ENCODE measurements around the gene PROS1. TPM values are rescaled to one million over a fixed set of nuclear protein-coding genes. Genes with fewer than 3 reads are reported as not detected.

PROS1 gene
- total and polyA plus RNA-seq, 10 of the 15 experiments (the other 5 are each of a cell fraction or from before 2014, with no cell fraction given): 0.10 TPM; not detected in 9

DNA sequence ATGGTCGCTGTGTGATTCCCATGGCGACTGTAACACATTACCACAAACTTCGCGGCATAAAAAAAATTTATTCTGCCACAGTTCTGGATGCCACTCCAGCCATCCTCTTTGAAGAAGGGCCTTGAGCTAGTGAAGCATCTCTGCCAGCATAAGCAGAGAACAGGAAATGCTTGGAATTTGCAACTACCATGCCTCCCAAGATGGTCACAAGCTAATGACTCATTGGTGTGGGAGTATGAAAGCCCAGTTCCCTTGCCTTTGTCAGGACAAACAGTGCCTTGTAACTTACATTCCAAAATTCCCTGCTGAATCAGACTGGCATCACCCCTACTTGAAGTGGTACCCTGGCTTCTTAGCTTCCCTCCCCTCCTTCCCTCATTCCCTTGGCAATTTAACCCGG, 129.7 kb downstream of the PROS1 start:
- BruUV-seq (replicated peaks): no TSS peak
- SMC1A ChIA-PET (ENCODE audit: uncharacterized antibody, unreplicated experiment): no interaction called here
- FAIRE-seq (no peak), DNase-seq (ENCODE audit: low read depth, low spot score) (no peak), ATAC-seq (no peak)
- Histone ChIP-seq H3K27me3 (replicated peaks in 1 of 2; ENCODE audit: control insufficient read depth in 2 of 2, insufficient read depth in 2 of 2, low read length in 1 of 2) (no peaks in the 10 kb centered on the region), H3K4me1 (ENCODE audit: control insufficient read depth, insufficient read depth, low read length) (no peaks in the 10 kb centered on the region), H3K4me3 (no peak overlapping the region), H3K36me3 (ENCODE audit: control insufficient read depth in 2 of 2, insufficient read depth in 2 of 2, low read length in 1 of 2) (no peaks in the 10 kb centered on the region), H3K9me3 (replicated peaks; ENCODE audit: control insufficient read depth, insufficient read depth, low read length) (no peaks in the 10 kb centered on the region), H2AFZ (ENCODE audit: control insufficient read depth, low read depth, low read length) (no peak overlapping the region), H3K27ac (ENCODE audit: control insufficient read depth, insufficient read depth) (no peak overlapping the region), H3K4me2 (ENCODE audit: control insufficient read depth, insufficient read depth) (no peak overlapping the region), H3K9ac (ENCODE audit: control insufficient read depth, insufficient read depth, low read length) (no peak overlapping the region), H3K79me2 (ENCODE audit: control insufficient read depth, insufficient read depth, low read length) (no peaks in the 10 kb centered on the region), H4K20me1 (ENCODE audit: control insufficient read depth, insufficient read depth) (no peaks in the 10 kb centered on the region)
- 87% methylated on average over 5 of the region's 5 CpGs for WGBS (ENCODE audit: insufficient coverage, insufficient replicate concordance, low lambda C conversion rate, missing lambda C conversion rate)
- intact Hi-C loops (cut with micrococcal nuclease; ENCODE audit: unreplicated experiment): no loop called here
- POLR2A ChIA-PET: no interaction called here
- RAD21 ChIA-PET (ENCODE audit: unreplicated experiment): interaction anchor here (0.7 kb wide), 1 partner anchor 31 kb away, joined by 3 read pairs; no protein-coding TSS in a partner anchor
- no peak for TF ChIP-seq LARP7 (IDR thresholded peaks at IDR 0.05)
- no peak for TF ChIP-seq EGR1 (IDR thresholded peaks at IDR 0.05; ENCODE audit: borderline replicate concordance in 1 of 2, low read depth in 2 of 2, low read length in 2 of 2)
- TF ChIP-seq TCF12 (IDR thresholded peaks at IDR 0.05; ENCODE audit: low read depth, low read length): no peak
- TF ChIP-seq STAT3 (IDR thresholded peaks at IDR 0.05; ENCODE audit: low read depth, low read length): no peak
- TF ChIP-seq, protein P1, sequence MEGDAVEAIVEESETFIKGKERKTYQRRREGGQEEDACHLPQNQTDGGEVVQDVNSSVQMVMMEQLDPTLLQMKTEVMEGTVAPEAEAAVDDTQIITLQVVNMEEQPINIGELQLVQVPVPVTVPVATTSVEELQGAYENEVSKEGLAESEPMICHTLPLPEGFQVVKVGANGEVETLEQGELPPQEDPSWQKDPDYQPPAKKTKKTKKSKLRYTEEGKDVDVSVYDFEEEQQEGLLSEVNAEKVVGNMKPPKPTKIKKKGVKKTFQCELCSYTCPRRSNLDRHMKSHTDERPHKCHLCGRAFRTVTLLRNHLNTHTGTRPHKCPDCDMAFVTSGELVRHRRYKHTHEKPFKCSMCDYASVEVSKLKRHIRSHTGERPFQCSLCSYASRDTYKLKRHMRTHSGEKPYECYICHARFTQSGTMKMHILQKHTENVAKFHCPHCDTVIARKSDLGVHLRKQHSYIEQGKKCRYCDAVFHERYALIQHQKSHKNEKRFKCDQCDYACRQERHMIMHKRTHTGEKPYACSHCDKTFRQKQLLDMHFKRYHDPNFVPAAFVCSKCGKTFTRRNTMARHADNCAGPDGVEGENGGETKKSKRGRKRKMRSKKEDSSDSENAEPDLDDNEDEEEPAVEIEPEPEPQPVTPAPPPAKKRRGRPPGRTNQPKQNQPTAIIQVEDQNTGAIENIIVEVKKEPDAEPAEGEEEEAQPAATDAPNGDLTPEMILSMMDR (IDR thresholded peaks at IDR 0.05 in 2 of 3, conservative IDR thresholded peaks at IDR 0.05 in 1 of 3; ENCODE audit: control insufficient read depth in 2 of 3, extremely low read depth in 1 of 3, insufficient read depth in 1 of 3, low read depth in 3 of 3, low read length in 3 of 3): no peak
- TF ChIP-seq NR2C2 (IDR thresholded peaks at IDR 0.05; ENCODE audit: borderline replicate concordance, control insufficient read depth, insufficient read length, low read depth): no peak
- no peak for TF ChIP-seq GATAD2B (conservative IDR thresholded peaks at IDR 0.05; ENCODE audit: low read depth)
- no peak for TF ChIP-seq NBN (IDR thresholded peaks at IDR 0.05)
- no peak for TF ChIP-seq DPF2 (IDR thresholded peaks at IDR 0.05)
- no peak for TF ChIP-seq PML (IDR thresholded peaks at IDR 0.05; ENCODE audit: low read length)
- no peak for TF ChIP-seq SP1 (IDR thresholded peaks at IDR 0.05; ENCODE audit: low read depth, low read length)
- TF ChIP-seq, protein P2, sequence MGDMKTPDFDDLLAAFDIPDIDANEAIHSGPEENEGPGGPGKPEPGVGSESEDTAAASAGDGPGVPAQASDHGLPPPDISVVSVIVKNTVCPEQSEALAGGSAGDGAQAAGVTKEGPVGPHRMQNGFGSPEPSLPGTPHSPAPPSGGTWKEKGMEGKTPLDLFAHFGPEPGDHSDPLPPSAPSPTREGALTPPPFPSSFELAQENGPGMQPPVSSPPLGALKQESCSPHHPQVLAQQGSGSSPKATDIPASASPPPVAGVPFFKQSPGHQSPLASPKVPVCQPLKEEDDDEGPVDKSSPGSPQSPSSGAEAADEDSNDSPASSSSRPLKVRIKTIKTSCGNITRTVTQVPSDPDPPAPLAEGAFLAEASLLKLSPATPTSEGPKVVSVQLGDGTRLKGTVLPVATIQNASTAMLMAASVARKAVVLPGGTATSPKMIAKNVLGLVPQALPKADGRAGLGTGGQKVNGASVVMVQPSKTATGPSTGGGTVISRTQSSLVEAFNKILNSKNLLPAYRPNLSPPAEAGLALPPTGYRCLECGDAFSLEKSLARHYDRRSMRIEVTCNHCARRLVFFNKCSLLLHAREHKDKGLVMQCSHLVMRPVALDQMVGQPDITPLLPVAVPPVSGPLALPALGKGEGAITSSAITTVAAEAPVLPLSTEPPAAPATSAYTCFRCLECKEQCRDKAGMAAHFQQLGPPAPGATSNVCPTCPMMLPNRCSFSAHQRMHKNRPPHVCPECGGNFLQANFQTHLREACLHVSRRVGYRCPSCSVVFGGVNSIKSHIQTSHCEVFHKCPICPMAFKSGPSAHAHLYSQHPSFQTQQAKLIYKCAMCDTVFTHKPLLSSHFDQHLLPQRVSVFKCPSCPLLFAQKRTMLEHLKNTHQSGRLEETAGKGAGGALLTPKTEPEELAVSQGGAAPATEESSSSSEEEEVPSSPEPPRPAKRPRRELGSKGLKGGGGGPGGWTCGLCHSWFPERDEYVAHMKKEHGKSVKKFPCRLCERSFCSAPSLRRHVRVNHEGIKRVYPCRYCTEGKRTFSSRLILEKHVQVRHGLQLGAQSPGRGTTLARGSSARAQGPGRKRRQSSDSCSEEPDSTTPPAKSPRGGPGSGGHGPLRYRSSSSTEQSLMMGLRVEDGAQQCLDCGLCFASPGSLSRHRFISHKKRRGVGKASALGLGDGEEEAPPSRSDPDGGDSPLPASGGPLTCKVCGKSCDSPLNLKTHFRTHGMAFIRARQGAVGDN (IDR thresholded peaks at IDR 0.05): no peak
- no peak for TF ChIP-seq WRNIP1 (IDR thresholded peaks at IDR 0.05; ENCODE audit: borderline replicate concordance, low read depth, low read length)
- no peak for TF ChIP-seq PAX8 (IDR thresholded peaks at IDR 0.05)
- no peak for TF ChIP-seq BMI1 (IDR thresholded peaks at IDR 0.05; ENCODE audit: borderline replicate concordance)
- no peak for TF ChIP-seq SREBF1 (IDR thresholded peaks at IDR 0.05; ENCODE audit: low read length)
- no peak for TF ChIP-seq SMARCA5 (IDR thresholded peaks at IDR 0.05)
- in situ Hi-C loops (cut with MboI): no loop called here
- CTCF ChIA-PET: no interaction called here

All from GM12878 (cell line).